ENCODE measurements around the gene ACER3.
"Not testable (repeated sequence)": the region's sequence is repeated elsewhere in the genome, so short reads cannot be mapped to it uniquely, and the experiment has no call there.

The ACER3 gene

GRCh38 chr11:77003963-77004362, 143.2 kb downstream of the ACER3 start:
- TF ChIP-seq CTCF (IDR thresholded peaks at IDR 0.05; ENCODE audit: low read depth, low read length): no peak
- peak in 1 of 2 donors; percentile 10 for DNase-seq (ENCODE audit: low read depth in 2 of 2)

DNA sequence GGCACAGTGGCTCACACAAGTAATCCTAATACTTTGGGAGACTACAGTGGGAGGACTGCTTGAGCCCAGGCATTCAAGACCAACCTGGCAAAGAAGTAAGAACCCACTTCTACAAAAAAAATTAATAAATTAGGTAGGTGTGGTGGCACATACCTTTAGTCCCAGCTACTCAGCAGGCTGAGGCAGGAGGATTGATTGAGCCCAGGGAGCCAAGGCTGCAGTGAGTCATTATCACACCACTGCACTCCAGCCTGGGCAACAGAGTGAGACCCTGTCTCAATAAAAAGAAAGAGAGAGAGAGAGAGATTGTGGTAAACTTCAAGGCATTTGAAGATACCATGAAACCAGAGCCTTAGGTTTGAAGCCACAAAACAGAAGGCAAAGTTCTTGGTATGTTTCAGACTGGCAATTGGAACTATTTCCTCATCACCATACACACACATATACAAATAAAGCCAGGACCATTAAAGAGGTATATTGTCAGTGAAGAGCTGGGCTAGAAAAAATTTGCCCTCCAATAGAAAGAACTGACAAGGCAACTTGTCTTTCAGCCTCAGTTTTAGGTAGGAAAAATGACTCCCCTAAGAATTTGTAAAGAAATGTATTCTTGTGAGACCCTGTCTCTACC, 148.9 kb downstream of the ACER3 start:
- no peak for TF ChIP-seq CTCF (IDR thresholded peaks at IDR 0.05; ENCODE audit: low read depth, low read length)
- no peak for DNase-seq (ENCODE audit: low read depth in 2 of 2)
- H3K4me3 ChIP-seq (replicated peaks in 1 of 2; ENCODE audit: low read depth in 2 of 2, low read length in 2 of 2): no peak overlapping the region

More at GRCh38 chr11:77003963-77004362, 143.2 kb downstream of the ACER3 start:
- no peak overlapping the region for H3K4me3 ChIP-seq (replicated peaks in 1 of 2; ENCODE audit: low read depth in 2 of 2, low read length in 2 of 2)

DNA sequence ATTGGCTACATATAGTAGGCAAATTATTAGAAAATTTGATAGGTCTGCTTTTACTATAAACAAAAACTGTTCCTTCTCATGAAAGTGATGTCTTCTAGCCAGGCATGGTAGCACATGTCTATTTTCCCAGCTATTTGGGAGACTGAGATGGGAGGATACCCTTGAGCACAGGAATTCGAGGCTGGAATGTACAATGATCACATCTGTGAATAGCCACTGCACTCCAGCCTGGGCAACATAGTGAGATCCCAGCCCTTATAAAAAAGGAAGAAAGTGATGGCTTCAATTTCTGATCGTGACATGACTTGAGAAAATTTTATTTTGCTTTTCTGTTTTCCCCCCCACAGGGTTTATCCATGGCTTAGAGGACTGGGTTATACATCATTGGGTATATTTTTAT, 154.0 kb downstream of the ACER3 start:
- no peak for TF ChIP-seq CTCF (IDR thresholded peaks at IDR 0.05; ENCODE audit: low read depth, low read length)
- H3K4me3 ChIP-seq (replicated peaks in 1 of 2; ENCODE audit: low read depth in 2 of 2, low read length in 2 of 2): no peak overlapping the region
- no peak for DNase-seq (ENCODE audit: low read depth in 2 of 2)

DNA sequence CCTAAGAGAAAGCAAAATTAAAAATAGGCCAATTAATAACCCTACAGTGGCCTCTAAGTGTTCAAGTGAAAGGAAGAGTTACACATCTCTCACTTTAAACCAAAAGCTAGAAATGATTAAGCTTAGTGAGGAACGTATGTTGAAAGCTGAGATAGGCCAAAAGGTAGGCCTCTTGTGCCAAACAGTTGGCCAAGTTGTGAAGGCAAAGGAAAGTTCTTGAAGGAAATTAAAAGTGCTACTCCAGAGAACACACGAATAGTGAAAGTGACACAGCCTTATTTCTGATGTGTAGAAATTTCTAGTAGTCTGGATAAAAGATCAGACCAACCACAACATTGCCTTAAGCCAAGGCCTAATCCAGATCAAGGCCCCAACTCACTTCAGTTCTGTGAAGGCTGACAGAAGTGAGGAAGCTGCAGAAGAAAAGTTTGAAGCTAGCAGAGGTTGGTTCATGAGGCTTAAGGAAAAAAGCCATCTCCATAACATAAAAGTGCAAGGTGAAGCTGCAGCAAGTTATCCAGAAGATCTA, 157.7 kb downstream of the ACER3 start:
- not testable (repeated sequence) for DNase-seq (ENCODE audit: low read depth in 2 of 2); H3K4me3 ChIP-seq (replicated peaks in 1 of 2; ENCODE audit: low read depth in 2 of 2, low read length in 2 of 2)

GRCh38 chr11:77019976-77020595, 159.4 kb downstream of the ACER3 start:
- no peak for TF ChIP-seq CTCF (IDR thresholded peaks at IDR 0.05; ENCODE audit: low read depth, low read length)
- H3K4me3 ChIP-seq (replicated peaks in 1 of 2; ENCODE audit: low read depth in 2 of 2, low read length in 2 of 2): no peak overlapping the region
- peak; percentile 17 to 43 for DNase-seq (ENCODE audit: low read depth in 2 of 2)

DNA sequence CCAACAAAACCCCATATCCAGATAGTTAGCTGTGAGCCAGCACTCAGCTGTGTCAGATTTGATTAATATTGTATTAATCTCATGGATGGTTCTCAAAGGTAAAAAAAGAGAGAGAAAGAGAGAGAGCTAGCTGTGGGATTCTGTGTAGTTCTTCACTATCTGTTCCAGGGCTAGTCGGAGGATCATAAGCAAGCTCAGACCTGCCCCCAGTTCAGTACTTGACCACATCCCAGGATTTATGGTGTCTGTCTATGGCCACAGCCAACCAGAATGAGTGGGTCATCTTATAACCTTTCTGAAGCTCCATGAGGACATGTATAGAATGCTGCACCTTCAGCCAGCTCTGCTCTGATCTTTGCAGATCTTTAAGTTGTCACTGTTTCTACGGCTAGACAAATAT, 160.0 kb downstream of the ACER3 start:
- no peak for TF ChIP-seq CTCF (IDR thresholded peaks at IDR 0.05; ENCODE audit: low read depth, low read length)
- no peak for DNase-seq (ENCODE audit: low read depth in 2 of 2)
- no peak overlapping the region for H3K4me3 ChIP-seq (replicated peaks in 1 of 2; ENCODE audit: low read depth in 2 of 2, low read length in 2 of 2)

GRCh38 chr11:77024745-77025144, 164.0 kb downstream of the ACER3 start:
- TF ChIP-seq CTCF (IDR thresholded peaks at IDR 0.05; ENCODE audit: low read depth, low read length): no peak
- H3K4me3 ChIP-seq (replicated peaks in 1 of 2; ENCODE audit: low read depth in 2 of 2, low read length in 2 of 2): no peak overlapping the region
- DNase-seq (ENCODE audit: low read depth in 2 of 2): no peak
